ENCODE measurements around the gene JARID2. TPM values are rescaled to one million over a fixed set of nuclear protein-coding genes. Genes with fewer than 3 reads are reported as not detected.

Gene JARID2
- total and polyA plus RNA-seq, 2 of the 13 experiments (the other 11 are each of a cell fraction or from before 2014, with no cell fraction given): 7.5 to 10.3 TPM

DNA sequence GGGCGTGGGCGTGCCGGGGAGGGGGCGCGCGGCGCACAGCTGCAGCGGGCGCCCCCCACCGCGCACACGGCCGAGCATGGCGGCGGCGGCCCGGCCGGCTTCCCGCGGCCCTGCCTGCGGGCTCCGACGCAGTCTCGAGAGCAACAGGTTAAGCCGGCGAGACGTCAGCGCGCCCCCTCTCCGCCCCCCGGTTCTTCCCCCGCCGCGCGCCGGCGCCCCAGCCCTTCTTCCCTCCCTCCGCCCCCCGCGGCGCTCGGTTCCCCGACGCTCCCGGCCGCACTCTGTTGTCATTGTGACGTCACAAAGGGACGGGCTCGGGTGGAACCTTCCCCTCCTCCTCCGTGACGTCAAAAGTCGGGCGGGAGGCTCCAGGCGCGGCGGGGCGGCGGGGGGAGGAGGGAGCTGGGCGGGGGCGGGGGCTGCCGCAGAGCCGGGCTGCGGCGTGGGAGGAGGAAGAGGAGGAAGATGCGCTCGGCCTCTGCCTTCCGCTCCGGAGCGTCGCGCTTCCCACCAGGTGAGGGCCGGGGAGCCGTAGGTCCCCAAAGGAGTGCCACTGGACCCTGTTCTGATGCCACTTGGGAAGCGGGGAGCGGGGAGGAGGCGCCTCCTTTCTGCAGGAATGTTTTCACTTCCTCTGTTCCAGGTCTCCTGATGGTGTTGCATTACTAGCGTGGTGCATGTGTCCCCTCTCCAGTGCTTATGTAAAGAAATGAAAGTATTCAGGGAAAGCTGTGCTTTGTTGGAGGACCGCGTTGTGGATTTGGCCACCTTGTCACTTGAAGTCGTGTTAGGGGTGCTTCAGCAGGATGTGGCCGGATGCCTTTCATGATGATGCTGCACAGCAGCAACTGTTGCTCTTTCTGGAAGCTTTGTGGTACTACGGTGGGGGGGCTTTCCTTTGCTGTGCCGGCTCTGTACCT lies 2.8 kb downstream of the JARID2 start (continued):
- TF ChIP-seq AGO2 (optimal IDR thresholded peaks at IDR 0.05; ENCODE audit: low read depth, low read length): no peak
- TF ChIP-seq ZNF451 (CRISPR knock-in tag; IDR thresholded peaks at IDR 0.05): no peak
- no peak; the same call in 1 of the 2 replicates for TF ChIP-seq ZNF547 (CRISPR knock-in tag; IDR thresholded peaks at IDR 0.05)
- no peak for TF ChIP-seq ZNF335 (CRISPR knock-in tag; IDR thresholded peaks at IDR 0.05)
- TF ChIP-seq PRDM4 (CRISPR knock-in tag; IDR thresholded peaks at IDR 0.05; ENCODE audit: borderline replicate concordance): no peak
- TF ChIP-seq ZNF225 (CRISPR knock-in tag; IDR thresholded peaks at IDR 0.05): no peak
- TF ChIP-seq, protein P1, sequence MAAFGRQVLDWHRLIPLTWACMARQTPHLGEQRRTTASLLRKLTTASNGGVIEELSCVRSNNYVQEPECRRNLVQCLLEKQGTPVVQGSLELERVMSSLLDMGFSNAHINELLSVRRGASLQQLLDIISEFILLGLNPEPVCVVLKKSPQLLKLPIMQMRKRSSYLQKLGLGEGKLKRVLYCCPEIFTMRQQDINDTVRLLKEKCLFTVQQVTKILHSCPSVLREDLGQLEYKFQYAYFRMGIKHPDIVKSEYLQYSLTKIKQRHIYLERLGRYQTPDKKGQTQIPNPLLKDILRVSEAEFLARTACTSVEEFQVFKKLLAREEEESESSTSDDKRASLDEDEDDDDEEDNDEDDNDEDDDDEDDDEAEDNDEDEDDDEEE (CRISPR knock-in tag; IDR thresholded peaks at IDR 0.05): no peak
- no peak for TF ChIP-seq MIER2 (CRISPR knock-in tag; IDR thresholded peaks at IDR 0.05)
- peak; percentile 45; the same call in 1 of the 2 replicates for TF ChIP-seq HIC2 (CRISPR knock-in tag; IDR thresholded peaks at IDR 0.05; ENCODE audit: low read depth)
- TF ChIP-seq POLR2AphosphoS2 (IDR thresholded peaks at IDR 0.05; ENCODE audit: low read depth, low read length): no peak
- TF ChIP-seq NFYC (CRISPR knock-in tag; IDR thresholded peaks at IDR 0.05): 0 out of 2 replicates have a peak, but pooled peaks have one; percentile 12
- TF ChIP-seq, protein P2, sequence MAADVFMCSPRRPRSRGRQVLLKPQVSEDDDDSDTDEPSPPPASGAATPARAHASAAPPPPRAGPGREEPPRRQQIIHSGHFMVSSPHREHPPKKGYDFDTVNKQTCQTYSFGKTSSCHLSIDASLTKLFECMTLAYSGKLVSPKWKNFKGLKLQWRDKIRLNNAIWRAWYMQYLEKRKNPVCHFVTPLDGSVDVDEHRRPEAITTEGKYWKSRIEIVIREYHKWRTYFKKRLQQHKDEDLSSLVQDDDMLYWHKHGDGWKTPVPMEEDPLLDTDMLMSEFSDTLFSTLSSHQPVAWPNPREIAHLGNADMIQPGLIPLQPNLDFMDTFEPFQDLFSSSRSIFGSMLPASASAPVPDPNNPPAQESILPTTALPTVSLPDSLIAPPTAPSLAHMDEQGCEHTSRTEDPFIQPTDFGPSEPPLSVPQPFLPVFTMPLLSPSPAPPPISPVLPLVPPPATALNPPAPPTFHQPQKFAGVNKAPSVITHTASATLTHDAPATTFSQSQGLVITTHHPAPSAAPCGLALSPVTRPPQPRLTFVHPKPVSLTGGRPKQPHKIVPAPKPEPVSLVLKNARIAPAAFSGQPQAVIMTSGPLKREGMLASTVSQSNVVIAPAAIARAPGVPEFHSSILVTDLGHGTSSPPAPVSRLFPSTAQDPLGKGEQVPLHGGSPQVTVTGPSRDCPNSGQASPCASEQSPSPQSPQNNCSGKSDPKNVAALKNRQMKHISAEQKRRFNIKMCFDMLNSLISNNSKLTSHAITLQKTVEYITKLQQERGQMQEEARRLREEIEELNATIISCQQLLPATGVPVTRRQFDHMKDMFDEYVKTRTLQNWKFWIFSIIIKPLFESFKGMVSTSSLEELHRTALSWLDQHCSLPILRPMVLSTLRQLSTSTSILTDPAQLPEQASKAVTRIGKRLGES (CRISPR knock-in tag; IDR thresholded peaks at IDR 0.05; ENCODE audit: borderline replicate concordance): no peak
- TF ChIP-seq NBN (conservative IDR thresholded peaks at IDR 0.05): no peak
- TF ChIP-seq PLRG1 (conservative IDR thresholded peaks at IDR 0.05): no peak
- no peak for TF ChIP-seq ETS1 (CRISPR knock-in tag; IDR thresholded peaks at IDR 0.05)
- no peak for TF ChIP-seq ESRRA (CRISPR knock-in tag; IDR thresholded peaks at IDR 0.05; ENCODE audit: low read depth)
- TF ChIP-seq, protein P3, sequence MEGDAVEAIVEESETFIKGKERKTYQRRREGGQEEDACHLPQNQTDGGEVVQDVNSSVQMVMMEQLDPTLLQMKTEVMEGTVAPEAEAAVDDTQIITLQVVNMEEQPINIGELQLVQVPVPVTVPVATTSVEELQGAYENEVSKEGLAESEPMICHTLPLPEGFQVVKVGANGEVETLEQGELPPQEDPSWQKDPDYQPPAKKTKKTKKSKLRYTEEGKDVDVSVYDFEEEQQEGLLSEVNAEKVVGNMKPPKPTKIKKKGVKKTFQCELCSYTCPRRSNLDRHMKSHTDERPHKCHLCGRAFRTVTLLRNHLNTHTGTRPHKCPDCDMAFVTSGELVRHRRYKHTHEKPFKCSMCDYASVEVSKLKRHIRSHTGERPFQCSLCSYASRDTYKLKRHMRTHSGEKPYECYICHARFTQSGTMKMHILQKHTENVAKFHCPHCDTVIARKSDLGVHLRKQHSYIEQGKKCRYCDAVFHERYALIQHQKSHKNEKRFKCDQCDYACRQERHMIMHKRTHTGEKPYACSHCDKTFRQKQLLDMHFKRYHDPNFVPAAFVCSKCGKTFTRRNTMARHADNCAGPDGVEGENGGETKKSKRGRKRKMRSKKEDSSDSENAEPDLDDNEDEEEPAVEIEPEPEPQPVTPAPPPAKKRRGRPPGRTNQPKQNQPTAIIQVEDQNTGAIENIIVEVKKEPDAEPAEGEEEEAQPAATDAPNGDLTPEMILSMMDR (CRISPR knock-in tag; IDR thresholded peaks at IDR 0.05): peak; percentile 43

All from HepG2 (cell line).